IPS-15b (cell line): Measurements from ENCODE around the gene PSMD13.
"Not testable (repeated sequence)": the region's sequence is repeated elsewhere in the genome, so short reads cannot be mapped to it uniquely, and the experiment has no call there.

Experiments used
- H3K27me3 ChIP-seq: one replicate; pipeline ENCODE4 v1.6.1; 2013; ENCODE audit warnings: low read length; ENCODE audit not compliant: control insufficient read depth, insufficient read depth
- H3K36me3 ChIP-seq: one replicate; pipeline ENCODE4 v1.6.1; 2013; ENCODE audit warnings: low read length; ENCODE audit not compliant: control insufficient read depth, insufficient read depth
- H3K4me1 ChIP-seq: one replicate; pipeline ENCODE4 v1.6.1; 2013; ENCODE audit warnings: mild to moderate bottlenecking, low read length; ENCODE audit not compliant: control insufficient read depth, insufficient read depth
- H3K4me3 ChIP-seq: one replicate; pipeline ENCODE4 v1.5.1; 2013; ENCODE audit warnings: low read depth, low read length
- H3K9ac ChIP-seq: one replicate; pipeline ENCODE4 v1.6.1; 2013; ENCODE audit warnings: low read depth, mild to moderate bottlenecking, low read length
- H3K9me3 ChIP-seq: one replicate; pipeline ENCODE4 v1.6.1; 2013; ENCODE audit warnings: mild to moderate bottlenecking, low read length; ENCODE audit not compliant: control insufficient read depth, insufficient read depth

The PSMD13 gene

DNA sequence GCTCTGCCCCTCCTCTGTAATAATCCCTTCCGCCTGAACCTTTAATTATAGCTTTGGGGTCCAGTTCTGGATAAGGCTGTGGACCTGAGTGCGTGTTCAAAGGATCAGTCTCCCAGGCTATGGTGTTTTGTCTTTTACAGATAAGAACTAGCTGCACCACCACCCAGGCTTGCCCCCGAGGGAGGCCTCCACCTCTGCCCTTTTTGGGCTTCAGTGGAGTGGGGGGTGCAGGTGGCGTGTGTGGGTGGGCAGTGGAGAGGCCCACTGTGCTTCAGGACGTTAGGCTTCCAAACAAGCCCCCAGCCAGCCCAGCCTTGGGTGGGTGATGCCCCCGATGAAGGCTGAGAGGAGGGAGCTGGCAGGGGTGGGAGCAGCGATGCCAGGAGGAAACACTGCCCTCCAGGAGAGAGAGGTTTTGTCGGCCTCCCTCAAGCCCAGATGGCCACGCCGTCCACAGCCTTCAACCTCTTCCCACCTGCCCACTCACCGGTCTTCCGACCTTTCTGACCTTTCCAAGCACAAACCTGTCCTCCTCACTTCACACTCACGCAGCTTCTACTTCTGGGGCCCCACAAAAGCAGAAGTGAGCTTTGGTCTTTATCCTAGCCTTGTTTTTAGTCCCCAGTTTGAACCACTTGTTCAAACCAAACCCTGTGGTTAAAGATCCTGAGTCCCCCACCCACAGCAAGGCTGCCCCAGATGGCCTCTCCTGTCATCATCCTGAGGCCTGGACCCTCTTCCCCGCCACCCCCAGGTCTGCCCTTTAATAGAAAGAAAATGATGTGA, 20.4 kb downstream of the PSMD13 start:
- Histone ChIP-seq H3K4me3 (no peak overlapping the region), H3K9ac (no peak overlapping the region), H3K27me3 (no peaks in the 10 kb centered on the region)

DNA sequence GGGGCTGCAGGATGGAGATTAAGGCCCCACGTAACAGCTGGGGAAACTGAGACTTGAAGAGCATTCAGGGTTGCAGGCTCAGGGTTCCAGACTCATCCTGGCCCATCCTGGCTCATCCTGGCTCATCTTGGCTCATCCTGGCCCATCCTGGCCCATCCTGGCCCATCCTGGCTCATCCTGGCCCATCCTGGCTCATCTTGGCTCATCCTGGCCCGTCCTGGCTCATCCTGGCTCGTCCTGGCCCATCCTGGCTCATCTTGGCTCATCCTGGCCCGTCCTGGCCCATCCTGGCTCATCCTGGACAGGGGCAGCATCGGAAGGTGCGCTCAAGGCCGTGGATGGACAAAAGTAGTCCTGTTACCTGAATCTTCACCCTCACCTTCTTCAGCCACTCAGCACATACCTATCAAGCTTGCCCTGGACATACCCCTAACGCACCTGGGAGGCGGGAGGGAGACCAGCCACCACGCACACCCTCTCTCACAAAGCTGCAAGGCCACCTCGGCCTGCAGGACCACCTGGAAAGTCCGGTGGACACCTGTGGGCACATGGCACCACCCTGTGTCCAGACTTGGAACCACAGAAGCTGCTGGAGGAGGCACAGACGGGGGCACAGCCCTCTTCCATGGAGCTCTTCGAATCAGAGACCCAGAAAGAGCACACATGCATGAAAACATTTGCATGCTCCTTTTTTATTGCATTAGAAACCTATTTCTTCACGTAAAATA, 21.2 kb downstream of the PSMD13 start:
- no peaks in the 10 kb centered on the region for H3K27me3 ChIP-seq
- H3K4me3 ChIP-seq, result no peak overlapping the region
- H3K9me3 ChIP-seq, result no peaks in the 10 kb centered on the region
- peaks cover 9% of the 10 kb centered on the region for H3K36me3 ChIP-seq
- no peaks in the 10 kb centered on the region for H3K4me1 ChIP-seq
- H3K9ac ChIP-seq, result no peak overlapping the region

More for the DNA sequence above, 20.4 kb downstream of the PSMD13 start:
- Histone ChIP-seq H3K4me1 (no peaks in the 10 kb centered on the region), H3K9me3 (no peaks in the 10 kb centered on the region), H3K36me3 (peaks cover 17% of the 10 kb centered on the region)

DNA sequence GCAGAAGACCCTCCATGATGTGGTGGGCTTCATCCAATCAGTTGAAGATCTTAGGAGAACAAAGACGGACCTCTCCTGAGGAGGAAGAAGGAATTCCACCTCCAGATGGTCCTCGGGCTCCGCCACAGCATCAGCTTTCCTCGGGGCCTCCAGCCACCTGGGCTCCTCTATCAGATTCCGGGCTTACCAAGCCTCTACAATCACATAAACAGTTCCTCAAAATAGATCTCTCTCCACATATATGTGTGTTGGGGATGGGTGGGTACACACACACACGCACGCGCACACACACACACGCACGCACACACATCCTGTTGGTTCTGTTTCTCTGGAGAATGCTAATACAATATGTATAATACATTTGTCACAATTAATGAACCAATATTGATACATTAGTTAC, 22.6 kb downstream of the PSMD13 start:
- no peaks in the 10 kb centered on the region for H3K4me1 ChIP-seq
- no peaks in the 10 kb centered on the region for H3K9me3 ChIP-seq
- H3K36me3 ChIP-seq, result no peaks in the 10 kb centered on the region
- H3K9ac ChIP-seq, result no peak overlapping the region
- no peak overlapping the region for H3K4me3 ChIP-seq
- H3K27me3 ChIP-seq, result no peaks in the 10 kb centered on the region

DNA sequence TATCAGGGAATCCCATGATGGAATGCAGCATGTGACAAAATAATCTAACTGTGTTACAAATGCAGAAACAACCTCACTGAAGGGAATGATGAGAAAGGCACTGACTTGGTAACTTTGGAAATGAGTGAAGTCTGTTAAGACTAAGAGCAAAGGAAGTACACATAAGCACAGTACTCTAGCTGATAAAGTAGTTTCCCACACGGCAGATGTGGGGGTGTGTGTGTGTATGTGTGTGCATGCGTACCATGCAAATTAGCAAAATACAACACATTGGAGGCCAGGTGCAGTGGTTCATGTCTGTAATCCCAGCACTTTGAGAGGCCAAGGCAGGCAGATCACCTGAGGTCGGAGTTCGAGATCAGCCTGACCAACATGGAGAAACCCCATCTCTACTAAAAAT, 24.8 kb downstream of the PSMD13 start:
- no peaks in the 10 kb centered on the region for H3K9me3 ChIP-seq
- no peak overlapping the region for H3K9ac ChIP-seq
- no peak overlapping the region for H3K4me3 ChIP-seq
- no peaks in the 10 kb centered on the region for H3K27me3 ChIP-seq
- H3K36me3 ChIP-seq, result no peaks in the 10 kb centered on the region
- peaks cover under 1% of the 10 kb centered on the region for H3K4me1 ChIP-seq

DNA sequence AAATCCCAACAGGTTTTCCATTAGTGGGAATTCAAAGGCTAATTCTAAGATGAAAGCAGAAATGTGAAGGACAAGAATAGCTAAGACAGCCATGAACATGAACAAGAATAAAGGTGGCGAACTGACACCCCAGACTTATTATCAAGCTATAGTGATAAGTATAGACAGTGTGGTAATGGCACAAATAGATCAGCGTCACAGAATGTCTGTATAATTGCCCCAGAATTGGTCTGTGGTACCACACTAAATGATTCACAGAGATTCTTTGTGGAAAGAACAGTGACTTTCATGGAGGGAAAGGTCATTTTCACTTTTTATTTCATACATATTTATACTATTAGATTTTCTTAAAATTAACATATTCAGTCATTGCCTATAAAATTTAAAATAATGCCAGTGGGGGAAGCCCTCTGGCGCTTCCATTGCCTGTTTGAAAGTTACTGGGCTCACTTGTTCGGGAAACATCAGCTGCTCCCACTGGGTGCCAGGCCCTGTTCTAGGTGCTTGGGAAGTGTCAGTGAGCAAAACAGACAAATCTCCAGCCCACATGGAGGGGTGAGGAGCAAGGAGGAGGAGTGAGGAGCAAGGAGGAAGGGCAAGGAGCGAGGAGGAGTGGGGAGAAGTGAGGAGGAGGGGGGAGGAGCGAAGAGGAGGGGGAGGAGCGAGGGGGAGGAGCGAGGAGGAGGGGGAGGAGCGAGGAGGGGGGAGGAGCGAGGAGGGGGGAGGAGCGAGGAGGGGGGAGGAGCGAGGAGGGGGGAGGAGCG, 30.1 kb downstream of the PSMD13 start:
- Histone ChIP-seq H3K4me3 (peak overlapping the region; percentile 13), H3K9ac (no peak overlapping the region), H3K36me3 (no peaks in the 10 kb centered on the region), H3K9me3 (no peaks in the 10 kb centered on the region), H3K27me3 (peaks cover 3% of the 10 kb centered on the region), H3K4me1 (peaks cover 11% of the 10 kb centered on the region)

DNA sequence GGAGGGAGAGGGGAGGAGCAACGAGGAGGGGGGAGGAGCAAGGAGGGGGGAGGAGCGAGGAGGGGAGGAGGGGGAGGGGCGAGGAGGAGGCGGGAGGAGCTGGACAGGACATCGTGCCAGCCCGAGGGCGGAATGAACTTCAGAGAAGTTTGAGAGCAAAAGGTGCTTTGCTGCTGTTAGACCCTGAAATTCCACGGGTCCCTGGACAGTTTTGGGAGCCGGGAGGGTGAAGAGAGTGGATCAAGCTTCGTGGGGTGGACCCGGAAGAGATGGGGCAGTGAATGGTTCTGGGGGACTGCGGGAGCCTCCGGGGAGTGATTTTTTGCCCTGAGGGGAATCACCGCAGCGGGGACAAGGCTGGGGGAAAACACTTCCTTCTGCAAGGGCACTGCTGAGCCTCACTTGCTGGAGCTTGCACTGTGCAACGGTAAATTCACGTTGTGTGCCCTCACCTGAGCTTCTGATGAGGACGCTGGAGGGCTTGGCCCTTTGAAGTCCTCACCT, 30.8 kb downstream of the PSMD13 start:
- H3K4me1 ChIP-seq, result peaks cover 11% of the 10 kb centered on the region
- H3K9ac ChIP-seq, result no peak overlapping the region
- peak overlapping the region; percentile 67 for H3K4me3 ChIP-seq
- H3K27me3 ChIP-seq, result peaks cover 3% of the 10 kb centered on the region
- no peaks in the 10 kb centered on the region for H3K9me3 ChIP-seq
- no peaks in the 10 kb centered on the region for H3K36me3 ChIP-seq

DNA sequence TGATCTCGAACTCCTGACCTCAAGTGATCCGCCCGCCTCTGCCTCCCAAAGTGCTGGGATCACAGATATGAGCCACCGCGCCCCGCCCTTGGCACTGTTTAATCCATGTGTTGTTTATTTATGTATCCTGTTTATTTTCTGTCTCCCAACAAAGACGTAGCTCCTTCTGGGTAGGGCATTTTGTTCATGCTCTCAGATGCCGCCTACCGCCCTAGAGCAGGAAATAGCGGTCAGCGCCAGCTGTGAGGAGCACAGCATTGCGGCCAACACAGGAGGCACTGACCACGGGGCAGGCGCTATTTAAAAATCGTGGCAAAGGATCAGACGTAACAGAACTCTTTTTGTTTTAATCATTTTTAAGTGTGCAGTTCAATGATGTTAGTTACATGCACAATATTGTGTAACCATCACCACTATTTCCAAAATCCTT, 32.0 kb downstream of the PSMD13 start:
- peaks cover 11% of the 10 kb centered on the region for H3K4me1 ChIP-seq
- H3K27me3 ChIP-seq, H3K9ac ChIP-seq, H3K36me3 ChIP-seq, H3K9me3 ChIP-seq: not testable (repeated sequence)
- peak overlapping the region; percentile 67 for H3K4me3 ChIP-seq

DNA sequence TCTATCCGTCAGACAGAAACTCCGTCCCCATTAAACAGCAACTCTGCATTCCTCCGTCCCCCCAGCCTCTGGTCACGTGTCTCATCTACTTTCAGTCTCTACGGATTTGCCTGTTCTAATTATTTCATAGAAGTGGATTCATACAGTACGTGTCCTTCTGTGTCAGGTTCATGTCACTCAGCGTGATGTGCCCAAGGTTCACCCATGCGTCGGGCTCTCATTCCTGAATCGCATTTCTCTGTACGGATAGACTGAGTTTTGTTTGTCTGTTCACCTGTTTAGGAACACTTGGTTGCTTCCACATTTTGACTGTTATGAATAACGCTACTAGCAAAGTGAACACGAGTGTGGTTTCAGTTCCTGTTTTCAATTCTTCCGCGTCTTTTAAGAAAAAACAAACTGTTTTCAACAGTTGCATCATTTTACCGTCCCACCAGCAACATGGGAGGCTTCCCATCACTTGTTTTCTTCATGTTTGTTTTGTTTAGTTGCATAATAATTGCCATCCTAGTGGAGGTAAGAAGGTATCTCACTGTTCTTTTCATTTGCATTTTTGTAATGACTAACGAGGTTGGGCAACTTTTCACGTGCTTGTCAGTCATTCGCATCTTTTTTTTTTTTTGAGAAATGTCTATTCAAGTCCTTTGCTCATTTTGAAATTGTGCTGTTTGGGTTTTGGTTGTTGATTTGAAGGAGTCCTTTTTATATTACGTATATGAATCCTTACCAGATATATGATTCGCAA, 32.5 kb downstream of the PSMD13 start:
- Histone ChIP-seq H3K4me1 (peaks cover 11% of the 10 kb centered on the region), H3K36me3 (no peaks in the 10 kb centered on the region), H3K4me3 (peak overlapping the region; percentile 67), H3K9me3 (no peaks in the 10 kb centered on the region), H3K27me3 (peaks cover 3% of the 10 kb centered on the region), H3K9ac (no peak overlapping the region)

DNA sequence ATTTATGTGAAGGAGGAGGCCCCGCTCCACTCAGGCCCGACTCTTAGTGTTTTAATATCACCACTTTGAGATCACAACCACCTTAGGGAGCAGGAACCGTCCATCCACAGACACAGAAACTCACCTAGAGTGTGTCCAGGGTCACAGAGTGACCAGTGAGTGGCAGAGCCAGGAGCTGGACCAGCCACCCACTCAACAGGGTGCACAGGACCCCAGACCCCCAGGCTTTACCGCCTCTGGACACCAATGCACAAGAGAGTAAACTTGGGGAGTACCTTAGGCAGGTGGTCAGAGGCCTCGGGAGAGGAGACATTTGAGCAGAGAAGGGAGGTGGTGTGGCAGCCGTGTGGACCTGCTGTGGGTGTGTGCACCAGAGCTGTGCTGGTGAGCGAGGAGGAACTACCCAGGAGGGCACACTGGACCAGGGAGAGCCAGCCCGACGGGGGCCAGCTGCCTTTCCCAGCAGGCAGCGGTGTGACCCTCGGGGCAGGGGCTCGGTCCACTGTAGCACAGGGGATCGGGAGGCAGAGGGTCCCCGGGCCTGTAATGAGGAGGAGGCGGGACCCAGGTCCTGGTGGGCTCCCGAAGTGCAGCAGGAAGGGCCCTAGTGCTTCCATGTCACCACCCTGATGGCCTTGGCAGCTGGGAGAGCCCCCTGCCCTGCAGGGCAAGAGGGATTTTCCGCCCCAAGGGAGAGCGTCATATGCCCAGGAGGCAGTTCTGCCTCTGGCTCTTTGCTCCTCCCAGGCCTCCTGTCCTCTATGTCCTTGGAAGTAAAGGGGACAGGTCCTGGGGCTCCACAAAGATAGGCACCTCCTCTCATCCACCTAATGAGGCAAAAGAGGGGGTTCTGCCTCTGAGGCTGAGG, 33.9 kb downstream of the PSMD13 start:
- H3K4me1 ChIP-seq, result peaks cover 14% of the 10 kb centered on the region
- no peaks in the 10 kb centered on the region for H3K36me3 ChIP-seq
- H3K27me3 ChIP-seq, result peaks cover 3% of the 10 kb centered on the region
- H3K9me3 ChIP-seq, result no peaks in the 10 kb centered on the region
- no peak overlapping the region for H3K4me3 ChIP-seq
- no peak overlapping the region for H3K9ac ChIP-seq

DNA sequence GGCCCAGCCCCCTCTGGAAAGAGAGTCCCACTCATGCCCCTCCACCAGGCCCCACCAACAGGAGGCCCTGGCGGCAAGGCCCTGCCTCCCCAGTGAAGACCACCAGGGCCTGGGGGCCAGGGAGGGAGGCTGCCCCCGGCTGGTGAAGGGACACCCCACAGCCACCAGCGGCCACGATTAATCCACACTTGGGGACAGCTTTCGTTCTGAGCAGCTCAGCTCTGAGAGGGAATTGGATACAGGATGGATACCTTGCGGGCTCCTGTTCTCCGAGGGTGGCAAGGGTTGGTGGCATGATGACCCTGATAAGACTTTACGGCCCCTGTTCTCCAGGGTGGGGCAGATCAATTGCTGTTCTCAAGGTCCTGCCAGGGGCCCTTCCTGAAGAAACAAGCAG, 34.5 kb downstream of the PSMD13 start:
- Histone ChIP-seq H3K36me3 (no peaks in the 10 kb centered on the region), H3K4me3 (no peak overlapping the region), H3K9me3 (no peaks in the 10 kb centered on the region), H3K4me1 (peaks cover 14% of the 10 kb centered on the region), H3K27me3 (peaks cover 3% of the 10 kb centered on the region), H3K9ac (no peak overlapping the region)
